ENCODE measurements around the gene SLC47A2. TPM values are rescaled to one million over a fixed set of nuclear protein-coding genes. Genes with fewer than 3 reads are reported as not detected.
"Not testable (repeated sequence)": the region's sequence is repeated elsewhere in the genome, so short reads cannot be mapped to it uniquely, and the experiment has no call there.

SLC47A2 gene
- total RNA-seq, 1 donor from 2014 or later: 0.74 TPM

GRCh38 chr17:19686400-19687090 is 29.8 kb downstream of the SLC47A2 start:
- TF ChIP-seq POLR2AphosphoS5 (IDR thresholded peaks at IDR 0.05; ENCODE audit: insufficient read depth in 1 of 2, low read depth in 1 of 2) (no peak), CTCF (IDR thresholded peaks at IDR 0.05) (no peak), POLR2A (IDR thresholded peaks at IDR 0.05) (no peak)
- intact Hi-C loops (cut with DNase I): no loop called here
- Histone ChIP-seq H3K4me1 (no peaks in the 10 kb centered on the region), H3K27ac (no peak overlapping the region), H3K36me3 (no peaks in the 10 kb centered on the region), H3K4me3 (no peak overlapping the region), H3K27me3 (no peaks in the 10 kb centered on the region), H3K9me3 (no peaks in the 10 kb centered on the region)
- no peak for DNase-seq (ENCODE audit: extremely low spot score in 2 of 2)

DNA sequence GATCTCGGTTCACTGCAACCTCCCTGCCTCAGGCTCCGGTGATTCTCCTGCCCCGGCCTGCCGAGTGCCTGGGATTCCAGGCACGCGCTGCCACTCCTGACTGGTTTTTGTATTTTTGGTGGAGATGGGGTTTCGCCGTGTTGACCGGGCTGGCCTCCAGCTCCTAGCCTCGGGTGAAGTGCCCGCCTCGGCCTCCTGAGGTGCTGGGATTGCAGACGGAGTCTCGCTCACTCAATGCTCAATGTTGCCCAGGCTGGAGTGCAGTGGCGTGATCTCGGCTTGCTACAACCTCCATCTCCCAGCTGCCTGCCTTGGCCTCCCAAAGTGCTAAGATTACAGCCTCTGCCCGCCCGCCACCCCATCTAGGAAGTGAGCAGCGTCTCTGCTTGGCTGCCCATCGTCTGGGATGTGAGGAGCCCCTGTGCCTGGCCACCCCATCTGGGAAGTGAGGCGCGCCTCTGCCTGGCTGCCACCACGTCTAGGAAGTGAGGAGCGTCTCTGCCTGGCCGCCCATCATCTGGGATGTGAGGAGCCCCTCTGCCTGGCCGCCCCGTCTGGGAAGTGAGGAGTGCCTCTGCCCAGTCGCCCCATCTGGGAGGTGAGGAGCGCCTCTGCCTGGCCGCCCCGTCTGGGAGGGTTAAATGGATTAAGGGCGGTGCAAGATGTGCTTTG is 31.3 kb downstream of the SLC47A2 start:
- DNase-seq (ENCODE audit: extremely low spot score in 2 of 2); H3K36me3 ChIP-seq; intact Hi-C loops (cut with DNase I): not testable (repeated sequence)

DNA sequence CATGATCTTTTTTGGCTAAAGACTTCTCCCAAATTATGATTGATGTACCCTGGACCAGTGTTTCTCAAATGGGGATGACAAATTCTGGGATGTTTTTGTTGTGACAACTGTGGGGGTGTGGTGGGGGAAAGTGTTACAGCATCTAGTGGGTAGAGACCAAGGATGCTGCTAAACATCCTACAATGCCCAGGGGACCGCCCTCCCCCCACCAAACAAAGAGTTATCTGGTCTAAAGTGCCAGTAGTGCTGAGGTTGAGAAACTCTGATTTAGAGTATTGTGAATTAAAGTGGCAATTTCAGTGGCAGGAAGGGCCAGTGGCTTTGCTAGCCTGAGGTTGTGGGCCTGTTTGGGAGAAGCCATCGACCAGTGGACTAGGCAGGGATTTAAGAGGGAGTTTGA is 33.3 kb downstream of the SLC47A2 start:
- intact Hi-C loops (cut with DNase I): no loop called here
- DNase-seq (ENCODE audit: extremely low spot score in 2 of 2): no peak
- TF ChIP-seq POLR2A (IDR thresholded peaks at IDR 0.05): no peak
- TF ChIP-seq POLR2AphosphoS5 (IDR thresholded peaks at IDR 0.05; ENCODE audit: insufficient read depth in 1 of 2, low read depth in 1 of 2): no peak
- TF ChIP-seq CTCF (IDR thresholded peaks at IDR 0.05): no peak

More for the DNA sequence above, 31.3 kb downstream of the SLC47A2 start:
- H3K4me1 ChIP-seq, H3K9me3 ChIP-seq, H3K4me3 ChIP-seq, H3K27me3 ChIP-seq, H3K27ac ChIP-seq: not testable (repeated sequence)

GRCh38 chr17:19678581-19679453 is 37.6 kb downstream of the SLC47A2 start:
- Histone ChIP-seq H3K4me3 (no peak overlapping the region), H3K27me3 (no peaks in the 10 kb centered on the region), H3K27ac (no peak overlapping the region), H3K9me3 (no peaks in the 10 kb centered on the region), H3K36me3 (peaks cover 0 to 33% of the 10 kb centered on the region in 2 donors), H3K4me1 (no peaks in the 10 kb centered on the region)
- intact Hi-C loops (cut with DNase I): no loop called here
- no peak for TF ChIP-seq CTCF (IDR thresholded peaks at IDR 0.05)
- TF ChIP-seq POLR2A (IDR thresholded peaks at IDR 0.05): no peak
- no peak for TF ChIP-seq POLR2AphosphoS5 (IDR thresholded peaks at IDR 0.05; ENCODE audit: insufficient read depth in 1 of 2, low read depth in 1 of 2)
- no peak for DNase-seq (ENCODE audit: extremely low spot score in 2 of 2)

More for the DNA sequence above, 33.3 kb downstream of the SLC47A2 start:
- Histone ChIP-seq H3K9me3 (no peaks in the 10 kb centered on the region), H3K4me3 (no peak overlapping the region), H3K4me1 (no peaks in the 10 kb centered on the region), H3K27me3 (no peaks in the 10 kb centered on the region), H3K27ac (no peak overlapping the region), H3K36me3 (peaks cover 0 to 11% of the 10 kb centered on the region in 2 donors)

GRCh38 chr17:19677736-19678379 is 38.5 kb downstream of the SLC47A2 start:
- Histone ChIP-seq H3K36me3 (peaks cover 0 to 33% of the 10 kb centered on the region in 2 donors), H3K4me1 (no peaks in the 10 kb centered on the region), H3K4me3 (no peak overlapping the region), H3K27ac (no peak overlapping the region), H3K9me3 (no peaks in the 10 kb centered on the region), H3K27me3 (no peaks in the 10 kb centered on the region)
- DNase-seq (ENCODE audit: extremely low spot score in 2 of 2): no peak
- TF ChIP-seq POLR2AphosphoS5 (IDR thresholded peaks at IDR 0.05; ENCODE audit: insufficient read depth in 1 of 2, low read depth in 1 of 2): no peak
- no peak for TF ChIP-seq POLR2A (IDR thresholded peaks at IDR 0.05)
- TF ChIP-seq CTCF (IDR thresholded peaks at IDR 0.05): no peak
- intact Hi-C loops (cut with DNase I): no loop called here

Data from vagina (tissue), 2 donors.